Fibroblast of peridontal ligament (primary cell): ENCODE measurements around the gene NPPC.
"Not testable (repeated sequence)": the region's sequence is repeated elsewhere in the genome, so short reads cannot be mapped to it uniquely, and the experiment has no call there.

Experiments used
- DNase-seq: peaks from one replicate; pipeline ENCODE4 v3.0.0-alpha.2; 2010; ENCODE audit errors: extremely low read depth

The NPPC gene, protein sequence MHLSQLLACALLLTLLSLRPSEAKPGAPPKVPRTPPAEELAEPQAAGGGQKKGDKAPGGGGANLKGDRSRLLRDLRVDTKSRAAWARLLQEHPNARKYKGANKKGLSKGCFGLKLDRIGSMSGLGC

DNA sequence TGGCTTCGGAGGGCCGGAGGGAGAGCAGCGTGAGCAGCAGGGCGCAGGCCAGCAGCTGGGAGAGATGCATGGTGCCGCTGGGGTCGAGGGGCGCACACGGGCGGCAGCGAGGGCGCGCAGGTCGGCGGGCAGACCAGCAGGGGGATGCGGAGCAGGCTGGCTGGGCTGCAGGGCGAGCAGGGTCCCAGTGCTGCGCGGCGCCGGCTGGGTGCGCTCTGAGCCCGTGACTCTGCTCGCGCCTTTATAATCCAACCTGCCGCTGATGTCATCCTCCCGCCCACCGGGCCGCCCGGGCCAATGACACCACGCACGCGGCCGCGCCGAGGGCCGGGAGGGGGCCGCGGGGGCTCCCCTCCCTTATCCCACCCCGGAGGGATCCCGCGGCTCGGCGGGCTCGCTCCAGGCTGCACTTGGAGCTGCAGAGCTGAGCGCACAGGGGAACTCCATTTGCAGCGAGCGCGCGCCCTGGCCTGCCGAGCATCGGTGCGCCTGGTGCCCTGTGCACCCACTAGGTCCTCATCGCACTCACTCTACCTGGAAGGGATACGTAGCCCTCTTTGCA is at the start of gene NPPC:
Gene NPPC (minus strand): TSS at position 217 of the 562 bp plus-strand sequence. CDS start 147 bp downstream, at position 70.
- no peak for DNase-seq

DNA sequence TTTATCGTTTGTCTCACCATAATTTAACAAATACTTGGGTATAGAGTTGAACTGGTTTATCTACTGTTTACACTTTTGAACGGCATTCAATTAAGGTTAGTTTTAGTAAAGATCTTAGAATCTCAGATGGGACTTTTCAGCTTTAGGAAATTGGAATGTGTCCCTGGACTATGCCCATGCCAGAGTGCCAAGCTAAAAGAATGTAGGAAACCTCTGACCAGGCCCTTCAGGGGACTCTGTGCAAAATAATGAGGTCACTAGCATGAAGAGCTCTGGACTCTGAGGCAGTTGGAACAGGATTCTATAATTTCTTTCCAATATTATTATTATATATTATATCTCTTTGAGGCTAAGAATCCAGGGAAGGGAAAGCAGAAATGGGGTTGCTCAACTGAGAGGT is 48.8 kb upstream of the NPPC start:
- no peak for DNase-seq

DNA sequence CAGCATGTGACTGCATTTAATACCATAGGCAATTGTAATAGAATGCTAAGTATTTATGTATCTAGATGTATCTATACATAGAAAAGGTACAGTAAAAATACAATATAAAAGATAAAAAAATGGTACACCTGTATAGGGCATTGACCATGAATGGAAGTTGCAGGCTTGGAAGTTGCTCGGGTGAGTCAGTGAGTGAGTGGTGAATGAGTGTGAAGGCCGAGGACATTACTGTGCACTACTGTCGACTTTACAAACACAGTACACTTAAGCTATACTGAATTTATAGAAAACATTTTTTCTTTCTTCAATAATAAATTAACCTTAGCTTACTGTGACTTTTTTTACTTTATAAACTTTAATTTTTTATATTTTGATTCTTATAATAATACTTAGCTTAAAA is 44.3 kb upstream of the NPPC start:
- no peak for DNase-seq

DNA sequence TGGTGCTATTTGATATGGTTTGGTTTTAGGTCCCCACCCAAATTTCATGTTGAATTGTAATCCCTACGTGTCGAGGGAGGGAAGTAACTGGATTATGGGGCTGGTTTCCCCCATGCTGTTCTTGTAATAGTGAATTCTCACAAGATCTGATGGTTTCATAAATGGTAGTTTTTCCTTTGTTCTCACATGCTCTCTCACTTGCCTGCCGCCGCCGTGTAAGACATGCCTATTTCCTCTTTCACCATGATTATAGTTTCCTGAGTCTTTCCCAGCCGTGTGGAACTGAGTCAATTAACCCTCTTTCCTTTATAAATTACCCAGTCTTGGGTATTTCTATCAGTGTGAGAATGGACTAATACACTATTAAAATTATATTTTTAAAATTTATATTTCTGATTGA is 42.6 kb upstream of the NPPC start:
- DNase-seq, result no peak

DNA sequence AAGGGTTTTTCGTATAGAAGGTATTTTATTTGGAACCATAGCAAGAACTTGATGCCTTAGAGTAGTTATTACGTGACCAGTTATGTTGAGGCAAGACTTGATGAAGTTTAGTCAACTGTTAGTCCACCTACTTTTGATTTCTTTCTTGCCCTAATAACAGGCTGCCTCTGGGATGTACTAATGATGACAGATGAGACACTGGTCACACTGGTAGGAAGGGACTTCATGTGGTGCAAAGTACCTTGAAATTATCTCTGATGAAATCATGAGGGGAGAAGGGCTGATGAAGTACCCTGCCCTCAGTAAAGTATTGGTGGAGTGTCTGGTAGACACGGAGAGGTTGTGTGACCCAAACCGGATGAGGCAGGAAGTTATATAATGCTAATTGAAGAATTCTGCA is 40.7 kb upstream of the NPPC start:
- DNase-seq, result no peak

DNA sequence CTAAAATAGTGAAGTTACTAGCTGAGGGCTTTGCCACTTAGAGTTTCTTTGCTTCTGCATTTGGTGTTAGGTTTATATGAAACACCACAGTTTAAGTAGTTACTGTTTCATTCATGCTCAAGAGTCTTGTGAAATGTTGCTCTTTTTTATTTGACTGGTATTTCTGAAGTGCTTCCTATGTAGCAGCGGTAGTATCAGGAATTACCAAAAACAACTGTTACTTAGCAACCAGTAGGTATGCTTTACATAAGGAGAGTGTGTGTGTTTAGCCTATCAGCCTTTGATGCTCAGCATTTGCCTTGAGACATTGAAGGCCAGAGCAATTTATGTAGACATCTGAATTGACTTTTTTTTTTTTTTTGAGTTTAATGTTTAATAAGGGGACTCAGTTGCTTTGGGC is 38.9 kb upstream of the NPPC start:
- peak; percentile 5 for DNase-seq

DNA sequence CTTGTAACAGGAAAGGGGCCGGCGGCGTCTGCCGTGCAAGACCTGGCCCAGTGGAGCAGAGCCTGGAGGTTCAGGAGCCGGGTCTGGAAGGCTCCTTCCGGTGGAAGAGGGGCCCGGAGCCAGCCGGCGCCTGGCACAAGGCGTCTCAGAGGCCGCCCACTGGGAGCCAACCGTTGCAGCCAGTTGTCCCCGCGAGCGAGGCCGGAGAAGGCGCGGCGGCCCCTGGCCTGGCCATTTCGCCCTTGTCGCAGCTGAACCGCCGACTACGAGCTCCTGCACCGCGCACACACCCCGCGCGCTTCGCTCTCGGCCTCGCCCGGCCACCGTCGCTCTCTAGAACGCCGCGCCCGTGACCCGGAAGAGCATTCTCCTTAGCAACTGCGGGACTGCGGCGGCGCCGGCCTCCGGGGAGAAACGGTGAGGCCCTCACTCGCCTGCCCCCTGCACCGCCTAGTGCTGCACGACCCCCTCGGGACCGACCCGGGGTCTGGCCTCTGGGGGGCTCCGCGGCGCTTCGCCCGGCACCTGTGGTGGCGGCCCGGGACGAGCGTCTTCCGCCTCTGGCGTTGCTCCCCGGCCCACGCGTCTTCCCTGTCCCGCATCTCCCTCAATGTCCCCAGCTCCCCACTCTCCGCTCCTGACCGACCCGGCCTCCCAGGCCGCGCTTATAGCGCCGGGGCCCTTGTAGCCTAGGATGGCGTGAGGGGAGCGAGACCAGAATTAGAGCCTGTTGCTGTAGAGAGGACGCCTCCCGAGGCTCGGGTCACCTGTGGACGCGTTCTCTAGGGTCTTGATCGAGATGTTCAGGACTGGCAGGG is 35.4 kb upstream of the NPPC start, which contains the start of gene DIS3L2:
Gene DIS3L2 (plus strand): TSS at position 365 of the 818 bp plus-strand sequence. CDS start 53,215 bp downstream, outside the sequence.
- DNase-seq, result peak; percentile 74

DNA sequence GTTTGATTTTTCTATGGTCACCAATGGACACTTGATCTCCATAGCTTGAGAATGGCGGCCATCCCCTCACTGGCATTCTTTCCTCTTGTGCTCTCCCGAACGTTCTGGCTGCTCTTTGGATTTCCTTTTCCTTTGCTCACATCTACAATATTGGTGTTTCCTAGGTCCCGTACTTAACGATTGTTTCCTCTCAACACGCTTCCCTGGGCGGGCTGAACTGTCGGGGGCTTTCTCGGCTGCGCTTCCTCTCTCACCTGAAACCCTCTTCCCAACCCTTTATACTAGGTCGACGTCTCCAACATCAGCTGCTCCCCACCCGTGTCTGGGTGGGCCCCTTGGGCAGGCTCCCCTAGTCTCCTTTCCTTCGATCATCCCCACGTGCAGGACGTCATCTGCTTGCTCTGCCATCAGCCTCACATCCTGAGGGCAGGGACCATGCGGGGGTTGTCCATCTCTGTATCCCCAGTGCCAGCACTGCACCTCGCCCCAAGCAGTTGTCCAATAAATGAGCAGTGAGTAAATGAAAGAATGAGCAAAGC is 34.7 kb upstream of the NPPC start:
- DNase-seq, result no peak

DNA sequence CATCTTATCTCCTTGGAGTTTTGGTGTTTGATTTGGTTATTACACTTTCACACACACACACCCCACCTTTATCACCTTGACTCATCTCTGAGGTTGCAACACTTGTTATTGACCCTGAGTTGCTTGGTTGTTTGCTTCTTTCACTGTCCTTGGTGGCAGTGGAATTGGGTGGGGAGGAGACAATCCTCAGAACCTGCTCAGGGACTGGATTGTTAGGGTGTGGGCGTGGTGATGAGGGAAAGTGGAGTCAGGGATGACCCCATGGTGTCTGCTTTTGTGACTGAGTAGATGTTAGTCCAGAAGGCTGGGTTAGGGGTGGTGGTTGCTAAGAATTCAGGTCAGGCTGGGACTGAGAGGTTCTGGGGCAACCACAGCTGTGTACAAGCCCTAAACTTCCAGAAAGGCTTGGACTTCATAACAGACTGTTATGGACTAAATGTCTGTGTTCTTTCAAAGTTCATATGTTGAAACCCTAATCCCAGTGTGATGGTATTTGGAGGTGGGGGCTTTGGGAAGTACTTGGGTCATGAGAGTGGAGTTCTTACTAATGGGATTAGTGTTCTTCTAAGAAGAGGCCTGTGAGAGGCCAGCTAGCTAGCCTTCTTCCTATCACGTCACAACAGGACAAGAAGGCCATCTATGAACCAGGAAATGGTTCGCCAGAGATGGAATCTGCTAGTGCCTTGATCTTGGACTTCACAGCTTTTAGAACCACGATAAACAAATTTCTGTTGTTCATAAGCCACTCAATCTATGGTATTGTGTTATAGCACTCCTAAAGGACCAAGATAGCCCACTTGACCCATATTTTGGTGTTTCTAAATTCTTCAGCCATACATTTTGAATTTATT is 31.9 kb upstream of the NPPC start:
- no peak for DNase-seq

DNA sequence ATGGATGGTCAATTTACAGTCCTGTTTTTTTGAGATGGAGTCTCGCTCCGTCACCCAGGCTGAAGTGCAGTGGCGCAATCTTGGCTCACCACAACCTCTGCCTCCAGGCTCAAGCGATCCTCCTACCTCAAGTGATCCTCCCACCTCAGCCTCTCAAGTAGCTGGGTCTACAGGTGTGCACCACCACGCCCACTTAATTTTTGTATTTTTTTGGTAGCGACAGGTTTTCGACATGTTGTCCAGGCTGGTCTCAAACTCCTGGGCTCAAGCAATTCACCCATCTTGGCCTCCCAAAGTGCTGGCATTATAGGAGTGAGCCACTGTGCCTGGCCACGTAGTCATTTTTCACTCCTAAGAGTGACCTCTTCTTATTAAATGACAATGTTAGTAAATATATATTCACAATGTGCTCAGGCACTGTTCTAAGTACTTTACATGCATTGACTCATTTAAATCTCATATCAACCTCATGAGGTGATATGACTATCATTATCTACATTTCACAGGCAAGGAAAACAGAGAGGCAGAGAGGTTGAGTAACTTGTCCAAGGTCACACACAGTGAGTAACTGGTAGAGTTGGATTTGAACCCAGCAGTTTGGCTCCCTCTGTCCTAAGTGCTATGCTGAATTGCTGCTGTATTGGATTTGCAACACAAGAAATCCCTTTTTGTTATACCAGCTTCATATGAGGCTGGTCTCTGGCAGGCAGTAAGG is 29.7 kb upstream of the NPPC start:
- DNase-seq, result no peak

DNA sequence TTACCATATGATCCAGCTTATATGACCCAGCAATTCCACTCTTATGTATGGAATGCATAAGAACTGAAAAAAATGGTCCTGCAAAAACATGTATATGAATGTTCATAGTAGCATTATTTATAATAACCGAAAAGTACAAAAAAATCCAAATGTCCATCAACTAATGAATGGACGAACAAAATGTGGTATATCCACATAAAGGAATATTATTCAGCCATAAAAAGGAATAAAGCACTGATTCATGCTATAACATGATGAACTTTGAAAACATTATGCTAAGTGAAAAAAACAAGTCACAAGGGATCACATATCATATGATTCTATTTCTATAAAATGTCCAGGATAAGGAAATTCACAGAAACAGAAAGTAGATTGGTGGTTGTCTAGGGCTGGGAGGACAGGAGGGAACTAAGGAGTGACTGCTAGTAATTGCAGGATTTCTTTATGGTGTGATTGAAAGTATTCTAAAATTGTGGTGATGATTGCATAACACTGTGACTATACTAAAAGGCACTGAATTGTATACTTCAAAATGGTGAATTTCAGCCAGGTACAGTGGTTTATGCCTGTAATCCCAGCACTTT is 25.3 kb upstream of the NPPC start:
- no peak for DNase-seq

DNA sequence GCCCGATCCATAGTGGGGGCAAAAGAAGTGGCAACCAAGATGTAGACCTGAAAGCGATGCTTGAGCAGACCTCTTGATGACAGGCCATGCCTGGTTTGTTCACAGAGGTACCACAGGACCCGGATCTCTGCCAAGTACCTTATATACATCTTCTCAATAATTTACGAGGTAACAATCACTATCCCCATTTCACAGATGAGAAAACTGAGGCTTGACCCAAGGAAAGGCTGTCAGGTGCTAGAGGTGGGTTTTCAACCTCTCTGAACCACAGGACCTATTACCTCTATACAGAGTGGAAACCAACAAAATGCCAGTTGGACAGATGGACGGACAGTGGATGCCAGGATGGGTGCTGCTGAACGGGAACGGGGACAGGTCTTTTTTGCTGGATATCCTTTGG is 21.5 kb upstream of the NPPC start:
- DNase-seq, result no peak

DNA sequence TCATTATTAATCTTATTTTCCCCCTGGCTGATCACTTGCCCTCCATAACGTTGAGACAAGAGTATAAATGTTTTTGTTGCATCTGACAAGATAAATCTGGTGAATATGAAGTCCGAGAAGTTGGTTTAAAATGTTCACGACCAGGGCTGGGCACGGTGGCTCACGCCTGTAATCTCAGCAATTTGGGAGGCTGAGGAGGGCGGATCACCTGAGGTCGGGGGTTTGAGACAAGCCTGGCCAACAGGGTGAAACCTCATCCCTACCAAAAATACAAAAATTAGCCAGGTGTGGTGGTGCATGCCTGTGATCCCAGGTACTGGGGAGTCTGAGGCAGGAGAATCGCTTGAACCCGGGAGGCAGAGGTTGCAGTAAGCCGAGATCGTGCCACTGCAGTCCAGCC is 20.9 kb upstream of the NPPC start:
- not testable (repeated sequence) for DNase-seq

DNA sequence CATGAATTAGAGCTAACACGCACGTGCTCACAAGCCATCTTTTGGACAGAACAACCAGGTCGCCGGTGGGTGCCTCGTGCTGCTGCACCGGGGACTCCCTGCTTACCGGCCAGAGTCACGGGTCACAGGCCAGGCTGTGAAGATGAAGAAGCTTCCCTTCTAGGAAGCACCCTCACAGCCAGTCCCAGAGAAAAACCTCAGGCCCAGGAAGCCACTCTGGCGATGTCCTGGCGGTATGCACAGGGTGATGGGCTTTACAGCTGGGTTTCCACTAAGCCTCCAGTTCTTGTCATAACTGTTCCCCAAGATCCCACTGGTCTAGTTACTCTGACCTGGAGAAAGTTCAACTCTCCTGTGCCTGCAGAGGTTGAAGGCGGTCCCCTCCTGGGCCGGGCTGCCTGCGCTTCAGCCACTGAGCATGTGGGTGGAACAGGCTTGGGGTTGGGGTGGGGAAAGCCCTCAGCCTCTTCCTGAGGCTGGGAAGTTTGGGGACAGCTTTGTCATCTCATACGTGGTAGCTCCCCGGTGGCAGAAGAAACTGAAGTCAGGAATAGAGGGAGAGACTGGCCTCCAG is 20.1 kb upstream of the NPPC start:
- DNase-seq, result no peak

DNA sequence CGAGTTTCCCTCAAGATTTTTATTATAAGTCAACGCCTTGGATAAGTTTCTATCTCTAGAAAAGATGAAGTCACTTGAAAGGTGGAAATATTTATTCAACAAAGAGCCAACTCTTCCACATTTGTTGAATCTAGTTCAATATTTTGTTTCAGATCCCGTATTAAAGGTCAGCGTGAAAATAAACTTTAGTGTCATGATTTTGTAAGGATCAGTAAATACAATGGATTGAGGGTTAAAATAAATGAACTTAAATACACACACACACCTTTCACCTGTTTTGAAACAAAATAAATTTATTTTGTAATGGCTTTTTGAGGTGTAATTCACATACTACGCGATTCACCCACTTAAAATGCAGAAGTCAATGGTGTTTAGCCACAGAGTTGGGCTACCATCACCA is 16.0 kb upstream of the NPPC start:
- no peak for DNase-seq

DNA sequence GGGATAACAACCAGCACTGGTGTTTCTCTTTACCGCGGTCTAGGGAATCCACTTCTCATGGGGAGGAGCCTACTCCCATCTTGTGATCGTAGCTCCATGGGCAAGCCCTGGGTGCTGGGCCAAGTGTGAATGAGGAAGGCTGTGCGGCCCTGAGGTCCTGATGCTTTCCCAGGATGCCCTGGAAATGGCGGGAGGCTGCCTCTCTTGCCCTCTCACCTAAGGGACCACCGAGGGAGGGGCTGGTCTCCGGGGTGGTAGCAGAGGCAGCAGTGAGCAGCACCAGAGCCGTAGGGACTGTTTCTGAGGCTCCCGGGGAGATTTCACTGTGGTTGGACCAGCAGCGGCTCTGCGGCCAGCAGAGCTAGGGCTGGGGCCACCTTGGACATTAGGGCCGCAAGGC is 15.5 kb upstream of the NPPC start:
- no peak for DNase-seq

DNA sequence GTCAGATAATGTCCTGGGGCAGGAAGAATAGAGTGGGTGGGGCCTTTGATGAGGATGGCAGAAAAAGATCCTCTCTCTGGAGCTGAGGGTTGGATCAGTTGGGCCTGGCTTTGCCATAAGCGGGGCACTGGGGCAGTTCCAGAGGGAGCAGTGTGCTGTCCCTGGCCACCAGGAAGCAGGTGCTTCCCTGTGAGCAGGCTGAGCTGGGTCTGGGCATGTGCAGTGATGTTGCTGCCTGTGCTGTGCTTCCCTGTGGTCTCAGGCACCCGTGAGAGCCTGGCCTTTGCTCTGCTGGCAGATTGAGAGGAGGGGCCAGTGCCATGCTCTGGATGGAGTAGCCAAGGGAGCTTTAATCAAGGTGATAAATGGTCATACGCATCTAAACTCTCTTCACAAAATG is 14.6 kb upstream of the NPPC start:
- no peak for DNase-seq

DNA sequence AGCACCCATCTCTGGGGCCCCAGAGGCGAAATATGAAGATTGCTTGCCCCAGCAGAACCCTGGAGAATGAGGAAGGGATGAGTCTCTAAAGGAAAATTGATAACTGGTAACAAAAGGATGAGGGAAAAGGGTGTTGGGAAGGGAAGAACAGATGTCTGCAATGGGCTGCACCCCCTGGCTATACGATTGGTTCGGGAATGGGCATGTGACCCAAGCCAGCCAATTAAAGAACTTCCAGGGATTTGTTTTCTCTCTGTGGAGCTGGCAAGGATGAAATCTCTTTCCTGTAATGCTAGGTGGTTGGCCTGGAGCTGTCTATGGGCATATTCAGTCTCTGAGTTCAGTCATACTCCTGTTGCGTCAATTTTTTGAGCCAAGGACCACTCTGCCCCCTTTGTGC is 12.8 kb upstream of the NPPC start:
- DNase-seq, result no peak

DNA sequence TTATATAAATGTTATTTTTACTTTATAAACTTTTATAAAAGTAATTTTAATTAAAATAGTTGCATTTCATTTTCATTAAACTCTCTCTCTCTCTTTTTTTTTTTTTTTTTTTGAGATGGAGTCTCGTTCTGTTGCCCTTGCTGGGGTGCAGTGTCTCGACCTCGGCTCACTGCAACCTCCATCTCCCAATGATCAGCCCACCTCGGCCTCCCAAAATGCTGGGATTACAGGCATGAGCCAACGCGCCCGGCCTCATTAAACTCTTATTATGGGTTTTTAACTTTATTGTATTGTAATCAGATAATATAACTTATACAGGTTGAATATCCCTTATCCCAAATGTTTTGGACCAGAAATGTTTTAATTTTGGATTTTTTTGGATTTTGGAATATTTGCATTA is 10.9 kb upstream of the NPPC start:
- DNase-seq, result no peak

DNA sequence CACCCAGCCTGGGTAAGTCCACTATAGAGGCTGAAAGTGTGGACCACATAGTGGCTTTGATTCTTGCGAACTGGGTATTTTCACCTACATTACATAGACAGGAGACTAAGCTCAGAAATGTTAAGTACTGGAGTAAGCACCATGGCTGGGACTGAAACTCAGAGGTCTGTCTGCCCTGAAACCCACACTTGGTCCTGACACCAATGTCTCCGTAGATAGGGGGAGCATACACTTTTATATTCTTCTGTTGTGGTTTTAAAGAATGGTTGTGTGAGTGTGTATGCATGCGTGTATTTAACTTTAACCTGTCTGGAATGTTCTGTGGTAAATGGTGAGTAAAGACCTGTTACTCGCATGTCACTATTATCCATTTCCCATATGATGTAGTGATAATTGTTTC is 10.3 kb upstream of the NPPC start:
- no peak for DNase-seq

DNA sequence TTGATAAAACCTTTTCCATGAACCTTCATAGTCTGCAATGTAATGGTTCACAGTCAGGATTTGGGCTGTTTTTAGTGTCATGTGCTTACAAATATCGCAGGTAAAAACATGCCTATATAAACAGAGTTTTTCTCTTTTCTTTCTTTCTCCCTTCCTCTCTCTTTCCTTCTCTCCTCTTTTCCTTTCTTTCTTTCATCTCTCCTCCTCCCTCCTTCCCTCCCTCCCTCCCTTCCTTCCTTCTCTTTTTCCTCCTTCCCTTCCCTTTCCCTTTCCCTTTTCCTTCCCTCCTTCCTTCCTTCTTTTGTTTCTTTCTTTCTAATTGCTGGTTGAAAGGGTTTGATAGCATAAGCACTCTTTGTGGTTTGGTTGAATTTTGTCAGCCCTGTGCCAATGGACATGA is 9.6 kb upstream of the NPPC start:
- DNase-seq, result no peak
